Measurements from ENCODE around the gene CYRIA.

CYRIA gene

DNA sequence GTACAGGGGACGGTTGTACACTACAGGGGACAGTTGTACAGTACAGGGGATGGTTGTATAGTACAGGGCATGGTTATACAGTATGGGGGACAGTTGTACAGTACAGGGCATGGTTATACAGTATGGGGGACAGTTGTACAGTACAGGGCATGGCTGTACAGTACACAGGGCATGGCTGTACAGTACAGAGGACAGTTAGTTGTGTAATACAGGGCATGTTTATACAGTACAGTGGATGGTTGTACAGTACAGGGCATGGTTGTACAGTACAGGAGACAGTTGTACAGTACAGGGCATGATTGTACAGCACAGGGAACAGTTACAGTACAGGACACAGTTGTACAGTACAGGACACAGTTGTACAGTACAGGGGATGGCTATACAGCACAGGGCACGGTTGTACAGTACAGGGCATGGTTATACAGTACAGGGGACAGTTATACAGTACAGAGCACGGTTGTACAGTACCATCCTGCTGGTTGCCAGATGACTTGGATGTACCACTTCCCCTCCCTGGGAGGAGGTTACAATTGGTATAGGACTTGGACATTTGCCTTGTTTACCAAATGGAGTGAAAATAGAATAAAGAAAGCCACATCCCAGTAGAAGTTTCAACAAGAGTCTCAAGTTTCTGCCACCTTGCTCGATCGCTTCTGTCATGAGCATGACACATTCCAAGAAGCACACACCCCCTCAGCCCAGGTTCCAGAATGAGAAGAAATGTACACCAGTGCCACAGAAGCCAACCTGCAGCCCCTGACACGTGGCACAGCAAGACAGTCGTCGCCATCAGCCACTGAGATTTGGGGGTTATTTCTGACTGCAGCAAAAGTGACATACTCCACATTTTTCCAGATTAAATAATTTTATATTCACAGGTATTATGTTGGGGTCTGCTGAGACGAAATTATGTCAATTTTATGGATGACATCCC, 16.0 kb downstream of the CYRIA start:
- no peak for DNase-seq

DNA sequence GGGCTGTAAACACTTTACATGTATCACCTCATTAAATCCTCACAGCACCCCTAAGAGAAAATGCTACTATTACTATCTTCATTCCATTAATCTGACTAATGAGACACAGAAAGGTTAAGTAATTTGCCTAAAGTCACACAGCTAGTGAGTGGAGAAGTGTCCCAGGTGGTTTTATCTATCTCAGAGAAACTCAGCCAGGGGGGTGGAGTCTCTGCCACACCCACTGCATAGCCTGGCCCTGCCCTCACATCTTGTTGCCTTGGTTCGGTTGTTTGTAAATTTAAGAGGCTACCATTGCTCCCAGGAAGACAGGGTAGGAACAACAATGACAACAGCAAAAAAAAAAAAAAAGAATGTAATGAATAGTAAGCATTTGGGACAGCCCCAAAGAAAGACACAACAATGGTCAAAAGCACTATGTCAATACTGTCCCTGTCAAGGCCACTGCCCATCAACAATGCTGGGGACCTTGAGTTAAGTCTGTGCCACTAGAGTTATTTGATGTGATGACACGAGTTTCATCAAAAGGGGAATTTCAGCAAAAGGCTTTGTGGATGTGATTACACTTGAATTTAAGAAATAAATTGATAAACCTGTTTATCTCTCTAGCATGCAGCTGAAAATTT, 17.5 kb downstream of the CYRIA start:
- no peak for DNase-seq

DNA sequence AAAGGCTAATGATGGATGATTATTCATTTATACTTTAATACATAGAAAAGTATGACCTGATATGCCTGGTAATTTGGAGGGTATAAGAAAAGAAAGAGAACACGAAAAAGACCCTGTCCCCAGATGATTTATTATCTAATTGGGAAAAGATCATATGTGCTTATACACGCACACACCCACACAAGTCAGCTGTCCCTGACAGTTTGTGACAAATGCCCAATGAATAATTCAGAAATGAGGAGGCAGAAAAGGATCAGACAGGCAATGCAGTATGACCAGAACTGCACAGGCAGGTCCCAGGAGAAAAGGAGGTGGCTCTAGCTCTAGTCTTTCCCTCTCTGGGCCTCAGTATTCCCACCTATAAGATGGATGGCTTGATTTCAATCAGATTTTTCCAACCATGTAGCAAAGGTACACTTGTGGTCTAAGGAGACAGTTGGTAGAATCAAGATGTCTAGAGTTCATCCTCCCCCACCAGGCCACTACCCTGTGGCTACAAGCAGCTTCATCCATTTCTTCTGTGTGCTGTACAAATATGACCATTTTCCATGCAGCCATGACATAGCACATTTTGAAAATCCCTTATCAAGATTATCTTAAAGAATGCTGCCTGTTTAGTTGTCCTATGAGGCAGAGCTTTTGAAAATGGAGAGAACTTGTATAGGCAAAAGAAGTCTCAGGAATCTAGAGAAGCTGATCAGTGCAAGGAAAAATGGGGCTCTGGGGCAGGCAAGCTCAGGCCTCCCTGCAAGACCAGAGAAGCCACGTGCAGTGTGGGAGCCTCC, 19.7 kb downstream of the CYRIA start:
- no peak for DNase-seq

GRCh38 chr2:16645088-16645487, 20.5 kb downstream of the CYRIA start:
- no peak for DNase-seq

DNA sequence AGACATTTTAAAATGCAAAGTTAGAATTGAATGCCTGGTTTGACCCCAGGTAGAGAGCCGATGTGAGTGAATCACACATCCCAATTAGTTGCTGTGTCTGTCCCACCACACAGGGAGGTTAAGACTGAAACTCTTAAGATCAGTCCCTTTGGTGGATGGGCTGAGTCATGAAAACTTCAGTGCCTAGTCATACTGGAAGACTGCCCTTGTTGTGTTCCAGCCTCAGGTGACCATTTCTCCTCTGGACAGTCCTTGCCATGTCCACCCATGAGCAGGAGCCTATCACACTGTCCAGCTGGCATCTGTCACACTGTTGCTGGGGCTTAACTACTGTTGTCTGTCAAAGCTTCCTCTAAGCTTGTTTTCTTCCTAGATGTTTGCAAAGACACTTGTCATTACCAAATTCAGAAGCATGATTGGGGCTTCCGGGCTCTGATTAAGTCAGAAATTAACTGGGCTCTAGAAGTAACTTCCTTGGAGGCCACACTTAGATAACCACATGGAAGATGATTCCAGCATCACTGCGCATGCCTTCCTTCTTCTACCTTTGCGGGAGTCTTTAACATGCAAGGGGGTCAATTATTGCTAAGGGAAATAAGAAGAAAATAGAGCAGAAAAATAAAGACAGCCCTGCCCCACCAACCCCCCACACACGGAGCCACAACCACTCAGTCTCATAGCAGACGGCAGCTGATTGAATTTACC, 21.3 kb downstream of the CYRIA start:
- DNase-seq, result no peak

DNA sequence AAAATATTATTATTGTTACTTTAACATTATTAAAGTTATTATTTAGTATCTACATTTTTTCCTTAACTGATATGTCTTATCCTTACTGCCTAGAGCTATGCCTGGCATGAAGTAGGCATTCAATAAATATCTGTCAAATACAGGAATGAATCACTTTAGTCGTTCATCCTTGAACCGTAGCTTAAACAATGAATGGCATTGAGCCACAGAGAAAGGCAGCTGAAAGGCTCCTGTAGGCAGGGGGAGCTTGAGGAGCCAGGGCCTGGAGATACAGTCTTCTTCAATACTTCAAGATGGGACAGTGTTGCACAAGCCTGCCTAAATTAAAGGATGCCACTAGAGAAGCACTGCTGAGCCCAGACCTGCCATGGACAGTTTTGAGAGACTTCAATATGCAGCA, 22.5 kb downstream of the CYRIA start:
- no peak for DNase-seq

DNA sequence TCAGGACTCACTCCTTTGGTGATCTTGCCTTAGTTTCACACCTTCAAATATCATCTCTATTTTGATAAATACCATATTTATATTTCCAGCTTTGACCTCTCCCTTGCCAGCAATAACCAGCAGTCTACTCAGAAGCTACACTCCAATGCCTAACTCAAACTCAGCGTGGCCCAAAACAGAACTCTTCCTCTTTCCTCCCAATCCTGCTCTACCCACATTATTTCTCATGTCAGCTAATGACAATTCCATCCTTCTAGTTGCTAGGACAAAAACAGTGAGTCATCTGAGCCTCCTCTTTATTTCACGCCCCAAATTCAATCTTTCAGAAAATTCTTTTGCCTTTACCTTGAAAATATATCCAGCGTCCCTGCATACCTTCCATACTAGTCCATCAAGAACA, 23.5 kb downstream of the CYRIA start:
- no peak for DNase-seq

GRCh38 chr2:16641509-16641908, 24.1 kb downstream of the CYRIA start:
- no peak for DNase-seq

- DNase-seq, result no peak
Measured at GRCh38 chr2:16640867-16641266, 24.8 kb downstream of the CYRIA start.

DNA sequence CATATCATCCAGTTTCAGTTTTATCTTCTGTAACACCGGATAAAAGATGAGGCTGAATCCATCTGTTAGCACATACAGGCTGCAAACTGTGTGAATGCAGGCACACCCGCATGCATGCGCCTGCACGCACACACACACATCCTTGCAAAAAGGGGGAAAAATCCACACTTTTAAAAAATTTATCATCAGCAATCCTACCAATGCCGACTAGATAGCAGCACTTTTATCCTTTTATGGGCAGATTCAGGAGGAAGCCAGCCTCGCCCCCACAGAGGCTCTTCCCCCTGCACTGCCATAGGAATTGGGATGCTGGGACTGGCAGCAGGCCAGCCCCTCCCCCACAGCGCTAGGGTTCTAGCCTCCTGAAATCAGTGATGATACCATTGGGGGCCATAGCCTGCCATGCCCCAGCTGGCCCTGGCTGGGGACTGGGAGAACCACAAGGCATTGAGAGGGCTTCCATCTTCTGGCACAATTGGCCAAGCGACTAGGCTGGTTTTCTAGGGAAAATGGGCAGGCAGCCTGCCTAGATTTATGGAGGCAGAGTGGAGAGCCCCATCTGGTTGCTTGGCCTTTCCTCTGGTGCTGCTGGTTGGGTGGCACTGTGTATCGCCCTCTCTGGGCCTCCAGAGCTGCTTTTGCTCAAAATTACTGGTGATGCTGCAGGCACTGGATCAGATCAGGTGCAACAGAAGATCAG, 25.5 kb downstream of the CYRIA start:
- DNase-seq, result no peak

DNA sequence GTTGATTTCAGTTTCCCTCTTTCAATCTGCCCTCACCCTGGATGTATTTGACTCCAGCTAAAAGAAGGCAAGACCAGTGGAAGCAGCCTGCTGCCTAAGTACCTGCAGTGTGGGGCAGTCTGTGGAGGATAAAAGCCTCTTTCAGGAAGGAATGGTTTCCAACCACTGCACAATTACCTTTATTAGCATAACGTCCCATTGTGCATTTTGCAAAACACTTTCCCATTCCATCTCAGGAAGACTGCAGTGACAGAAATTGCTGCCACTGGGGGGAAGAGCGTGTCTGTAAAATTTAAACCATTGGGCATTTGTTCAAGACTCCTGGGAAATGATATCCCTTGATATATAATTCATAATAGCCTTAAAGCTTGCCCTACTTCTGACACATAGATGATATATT, 26.2 kb downstream of the CYRIA start:
- no peak for DNase-seq

DNA sequence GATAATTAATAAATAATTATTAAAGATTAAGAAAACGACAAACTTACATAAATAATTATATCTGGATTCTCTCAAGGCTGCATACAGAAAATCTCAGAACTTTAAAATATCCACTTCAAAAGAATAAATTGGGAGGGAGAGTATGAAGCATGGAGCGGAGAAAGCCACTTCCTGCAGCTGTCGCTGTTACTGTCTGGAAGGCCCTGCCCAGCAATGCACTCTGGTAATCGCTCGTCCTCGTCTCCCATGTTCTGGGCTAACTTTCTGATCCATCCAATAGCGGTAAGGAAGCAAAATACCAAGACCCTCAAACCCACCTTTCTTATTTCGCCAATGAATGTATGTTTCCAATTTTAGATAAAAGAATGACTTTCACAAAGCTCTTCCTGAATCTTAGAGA, 26.7 kb downstream of the CYRIA start:
- DNase-seq, result no peak

DNA sequence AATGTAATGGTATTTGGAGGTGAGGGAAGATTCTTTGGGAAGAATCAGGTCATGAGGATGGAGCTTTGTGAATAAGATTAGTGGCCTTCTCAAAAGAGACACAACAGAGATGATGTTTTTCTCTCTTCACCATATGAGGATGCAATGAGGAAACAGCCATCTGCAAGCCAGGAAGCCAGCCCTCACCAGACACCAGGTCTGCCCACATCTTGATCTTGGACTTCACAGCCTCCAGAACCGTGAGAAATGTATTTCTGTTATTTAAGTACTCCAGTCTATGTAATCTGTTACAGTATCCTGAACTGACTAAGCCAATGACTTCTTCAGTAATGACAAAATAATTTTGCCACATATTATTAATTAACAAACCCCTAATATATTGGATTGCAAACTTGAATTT, 28.3 kb downstream of the CYRIA start:
- DNase-seq, result no peak

DNA sequence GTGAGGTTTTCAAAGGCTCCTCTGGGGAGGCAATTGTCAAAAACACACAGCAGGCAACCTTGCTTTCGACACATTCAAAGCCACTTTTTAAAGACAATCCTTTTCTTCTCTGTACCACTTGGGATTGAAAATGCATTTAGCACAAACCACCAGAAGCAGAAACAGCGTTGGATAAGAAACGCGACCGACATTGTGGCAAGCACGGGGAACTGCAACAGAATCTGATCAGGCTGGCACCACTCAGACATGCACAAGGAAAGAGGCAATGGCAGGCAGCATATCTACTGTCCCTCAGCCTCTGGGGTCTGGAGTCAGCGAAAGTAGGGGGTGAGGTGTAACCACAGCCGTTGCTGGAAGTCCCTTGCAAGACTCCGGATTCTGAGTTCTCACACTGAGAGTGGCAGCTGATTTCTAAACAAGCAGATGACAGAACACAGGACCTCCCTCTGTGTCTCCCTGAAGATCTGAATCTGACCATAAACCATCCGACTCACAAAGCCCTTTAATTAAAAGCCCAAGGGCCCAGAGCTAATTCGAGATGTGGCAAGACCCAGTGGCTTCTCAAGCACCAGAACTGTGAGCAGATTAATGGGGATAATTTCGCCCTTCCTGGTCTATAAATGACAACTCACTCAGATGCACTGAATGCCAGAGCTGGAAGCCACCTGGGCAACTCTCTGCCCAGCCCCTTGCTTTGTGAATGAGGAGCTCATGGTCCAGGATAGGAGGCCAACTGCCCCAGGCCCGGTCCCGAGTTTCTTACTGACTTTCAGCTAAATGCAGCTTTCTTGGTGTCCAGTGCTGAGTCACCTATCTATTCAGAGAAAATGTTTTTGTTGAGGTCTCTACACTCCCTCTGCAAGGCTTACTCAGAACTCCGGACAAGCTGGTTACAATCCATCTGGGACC, 29.6 kb downstream of the CYRIA start:
- no peak for DNase-seq

GRCh38 chr2:16633621-16634430, 31.8 kb downstream of the CYRIA start:
- no peak for DNase-seq

DNA sequence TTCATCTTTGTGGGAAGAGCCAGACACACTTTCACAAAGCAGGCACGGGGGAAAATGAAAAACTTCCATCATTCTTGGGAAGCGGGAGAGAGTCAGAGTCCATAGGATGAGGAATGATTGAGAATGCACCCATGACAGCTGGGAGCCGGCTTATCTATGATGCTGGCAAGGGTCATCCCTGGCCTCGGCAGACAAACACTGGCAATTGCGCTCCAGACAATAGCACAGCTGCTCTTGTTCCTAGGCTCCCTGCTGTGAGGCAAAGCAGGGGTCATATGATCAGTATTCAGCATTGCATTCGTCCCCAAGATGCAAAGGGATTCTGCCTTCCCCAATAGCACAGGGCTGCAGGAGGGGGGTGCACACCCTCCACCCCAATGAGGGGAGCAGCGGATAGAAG, 33.0 kb downstream of the CYRIA start:
- DNase-seq, result peak; percentile 51

DNA sequence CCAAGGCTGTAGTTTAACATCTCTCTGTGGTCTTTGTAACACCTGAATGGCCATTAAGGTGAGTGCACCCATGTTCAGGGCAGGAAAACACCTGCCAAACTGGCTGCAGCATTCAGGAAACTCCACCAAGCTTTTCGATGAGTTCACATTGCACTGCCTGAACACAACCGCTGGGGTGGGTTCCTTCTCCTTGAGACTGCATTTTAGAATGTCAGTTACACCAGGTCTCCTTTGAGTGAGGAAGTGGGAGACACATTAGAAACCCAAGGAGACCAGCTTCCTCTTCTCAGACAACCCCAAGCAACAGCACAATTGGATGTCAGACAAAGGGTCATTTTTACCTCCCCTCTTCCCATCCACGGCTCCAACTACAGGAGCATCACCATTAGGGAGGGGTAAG, 35.2 kb downstream of the CYRIA start:
- no peak for DNase-seq

DNA sequence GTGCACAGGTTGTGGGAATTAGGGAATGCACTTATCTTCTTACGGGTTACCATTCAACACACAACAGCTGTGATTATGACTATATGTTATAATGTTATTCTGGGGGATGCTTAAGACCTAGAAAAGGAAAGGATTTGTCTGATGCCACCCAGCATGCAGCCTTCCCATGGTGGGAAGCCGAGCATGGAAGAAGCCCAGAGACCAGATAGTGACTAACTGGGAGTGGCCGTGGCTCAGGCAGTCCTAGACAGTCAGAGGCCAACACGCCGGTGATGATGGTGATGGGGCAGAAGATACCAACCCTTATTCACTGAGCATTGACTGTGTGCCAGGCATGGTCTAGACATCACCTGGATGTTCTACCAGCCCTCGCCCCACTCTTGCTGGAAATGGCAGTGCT, 35.9 kb downstream of the CYRIA start:
- DNase-seq, result no peak

- no peak for DNase-seq
Measured at GRCh38 chr2:16629044-16629443, 36.6 kb downstream of the CYRIA start.

DNA sequence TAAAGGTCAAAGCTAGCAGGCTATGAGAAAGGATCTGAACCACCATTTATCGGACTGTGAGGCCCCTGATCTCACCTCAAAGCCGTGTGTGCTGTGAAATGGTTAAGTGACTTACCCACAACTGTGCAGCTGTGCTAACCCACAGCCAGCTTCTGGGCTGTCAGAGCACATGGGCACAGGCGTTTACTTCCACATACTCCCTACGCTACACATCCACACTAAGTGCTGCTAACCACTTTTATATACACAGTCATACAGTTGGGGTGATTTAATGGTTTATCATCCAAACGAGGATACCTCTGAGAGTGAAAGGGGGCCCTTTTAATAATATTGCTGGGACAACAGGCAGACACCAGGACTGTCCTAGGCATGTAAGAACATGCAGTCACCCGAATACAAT, 37.3 kb downstream of the CYRIA start:
- DNase-seq, result no peak
